ENCODE measurements around the gene CDH13. TPM values are rescaled to one million over a fixed set of nuclear protein-coding genes. Genes with fewer than 3 reads are reported as not detected.
A peak's percentile ranks its signal among the peaks of the same experiment; 100 is the strongest.

The CDH13 gene
- total RNA-seq, 3 donors from 2014 or later: 4.9 to 11.2 (median 9.8) TPM

GRCh38 chr16:83808573-83809014 is 1181.8 kb downstream of the CDH13 start:
- Histone ChIP-seq H3K9me3 (no peaks in the 10 kb centered on the region), H3K36me3 (ENCODE audit: low read depth) (no peaks in the 10 kb centered on the region), H3K4me1 (ENCODE audit: low read depth) (peaks cover 9% of the 10 kb centered on the region), H3K4me3 (peak overlapping the region; percentile 90)
- no peak for DNase-seq
- no peak for ATAC-seq
- TF ChIP-seq CTCF (IDR thresholded peaks at IDR 0.05): no peak
- intact Hi-C loops (cut with DNase I, micrococcal nuclease): no loop called here

- Histone ChIP-seq H3K4me1 (ENCODE audit: low read depth) (peaks cover 9% of the 10 kb centered on the region), H3K4me3 (no peak overlapping the region), H3K9me3 (no peaks in the 10 kb centered on the region), H3K36me3 (ENCODE audit: low read depth) (no peaks in the 10 kb centered on the region)
- ATAC-seq (no peak), DNase-seq (no peak)
- intact Hi-C loops (cut with DNase I, micrococcal nuclease): no loop called here
- TF ChIP-seq CTCF (IDR thresholded peaks at IDR 0.05): no peak
Observed at GRCh38 chr16:83809092-83809491, 1182.3 kb downstream of the CDH13 start.

- DNase-seq (no peak), ATAC-seq (no peak)
- intact Hi-C loops (cut with DNase I, micrococcal nuclease): no loop called here
- Histone ChIP-seq H3K4me1 (ENCODE audit: low read depth) (peaks cover 9% of the 10 kb centered on the region), H3K9me3 (no peaks in the 10 kb centered on the region), H3K36me3 (ENCODE audit: low read depth) (no peaks in the 10 kb centered on the region), H3K4me3 (no peak overlapping the region)
- no peak for TF ChIP-seq CTCF (IDR thresholded peaks at IDR 0.05)
Observed at GRCh38 chr16:83810901-83811300, 1184.1 kb downstream of the CDH13 start.

- DNase-seq (no peak), ATAC-seq (peak; percentile 76)
- no peak overlapping the region for H3K4me3 ChIP-seq
- TF ChIP-seq CTCF (IDR thresholded peaks at IDR 0.05): no peak
- no peaks in the 10 kb centered on the region for H3K9me3 ChIP-seq
- peaks cover 2% of the 10 kb centered on the region for H3K4me1 ChIP-seq (ENCODE audit: low read depth)
- H3K36me3 ChIP-seq (ENCODE audit: low read depth): no peaks in the 10 kb centered on the region
- intact Hi-C loops (cut with DNase I, micrococcal nuclease): no loop called here
Observed at GRCh38 chr16:83813823-83814658, 1187.3 kb downstream of the CDH13 start.

- intact Hi-C loops (cut with DNase I, micrococcal nuclease): no loop called here
- no peaks in the 10 kb centered on the region for H3K4me1 ChIP-seq (ENCODE audit: low read depth)
Observed at GRCh38 chr16:83814659-83814985, 1187.9 kb downstream of the CDH13 start.

More at GRCh38 chr16:83814659-83814985, 1187.9 kb downstream of the CDH13 start:
- H3K36me3 ChIP-seq (ENCODE audit: low read depth): no peaks in the 10 kb centered on the region
- ATAC-seq (no peak), DNase-seq (no peak)
- H3K9me3 ChIP-seq: no peaks in the 10 kb centered on the region
- no peak for TF ChIP-seq CTCF (IDR thresholded peaks at IDR 0.05)
- no peak overlapping the region for H3K4me3 ChIP-seq

Measured in mucosa of descending colon (tissue), 3 donors.